ENCODE results near the gene DGKI.

DGKI gene

GRCh38 chr7:137434946-137435345, 411.8 kb downstream of the DGKI start:
- Histone ChIP-seq H3K4me1 (ENCODE audit: low read depth, poor library complexity, severe bottlenecking) (no peaks in the 10 kb centered on the region), H3K36me3 (ENCODE audit: insufficient read depth) (no peaks in the 10 kb centered on the region), H3K9ac (no peak overlapping the region), H2AFZ (ENCODE audit: low read depth) (no peak overlapping the region), H3K4me2 (no peak overlapping the region), H3K4me3 (IDR thresholded peaks at IDR 0.05; ENCODE audit: insufficient read depth, low read depth, low read length) (no peak overlapping the region), H4K20me1 (ENCODE audit: insufficient read depth) (no peaks in the 10 kb centered on the region), H3K79me2 (ENCODE audit: insufficient read depth, low read depth) (no peaks in the 10 kb centered on the region), H3K27ac (no peak overlapping the region), H3K27me3 (ENCODE audit: insufficient read depth, low read depth) (no peaks in the 10 kb centered on the region)
- no peak for TF ChIP-seq CTCF (conservative IDR thresholded peaks at IDR 0.05; ENCODE audit: low read depth, low read length)

- TF ChIP-seq CTCF (conservative IDR thresholded peaks at IDR 0.05; ENCODE audit: low read depth, low read length): no peak
- no peak overlapping the region for H3K9ac ChIP-seq
These were observed 412.2 kb downstream of the DGKI start for GRCh38 chr7:137434530-137434929.

GRCh38 chr7:137423321-137423720, 423.5 kb downstream of the DGKI start:
- TF ChIP-seq CTCF (conservative IDR thresholded peaks at IDR 0.05; ENCODE audit: low read depth, low read length): no peak
- no peaks in the 10 kb centered on the region for H3K36me3 ChIP-seq (ENCODE audit: insufficient read depth)

More at GRCh38 chr7:137434530-137434929, 412.2 kb downstream of the DGKI start:
- Histone ChIP-seq H3K4me3 (IDR thresholded peaks at IDR 0.05; ENCODE audit: insufficient read depth, low read depth, low read length) (no peak overlapping the region), H3K4me2 (no peak overlapping the region), H3K27me3 (ENCODE audit: insufficient read depth, low read depth) (no peaks in the 10 kb centered on the region), H3K79me2 (ENCODE audit: insufficient read depth, low read depth) (no peaks in the 10 kb centered on the region), H4K20me1 (ENCODE audit: insufficient read depth) (no peaks in the 10 kb centered on the region), H3K27ac (no peak overlapping the region), H3K36me3 (ENCODE audit: insufficient read depth) (no peaks in the 10 kb centered on the region), H2AFZ (ENCODE audit: low read depth) (no peak overlapping the region), H3K4me1 (ENCODE audit: low read depth, poor library complexity, severe bottlenecking) (no peaks in the 10 kb centered on the region)

GRCh38 chr7:137421366-137421765, 425.4 kb downstream of the DGKI start:
- Histone ChIP-seq H3K36me3 (ENCODE audit: insufficient read depth) (no peaks in the 10 kb centered on the region), H2AFZ (ENCODE audit: low read depth) (no peak overlapping the region), H3K79me2 (ENCODE audit: insufficient read depth, low read depth) (no peaks in the 10 kb centered on the region), H3K9ac (no peak overlapping the region), H3K4me1 (ENCODE audit: low read depth, poor library complexity, severe bottlenecking) (no peaks in the 10 kb centered on the region), H3K4me3 (IDR thresholded peaks at IDR 0.05; ENCODE audit: insufficient read depth, low read depth, low read length) (no peak overlapping the region), H3K4me2 (no peak overlapping the region), H4K20me1 (ENCODE audit: insufficient read depth) (no peaks in the 10 kb centered on the region), H3K27ac (no peak overlapping the region), H3K27me3 (ENCODE audit: insufficient read depth, low read depth) (no peaks in the 10 kb centered on the region)
- no peak for TF ChIP-seq CTCF (conservative IDR thresholded peaks at IDR 0.05; ENCODE audit: low read depth, low read length)

More at GRCh38 chr7:137423321-137423720, 423.5 kb downstream of the DGKI start:
- no peaks in the 10 kb centered on the region for H3K4me1 ChIP-seq (ENCODE audit: low read depth, poor library complexity, severe bottlenecking)
- no peaks in the 10 kb centered on the region for H4K20me1 ChIP-seq (ENCODE audit: insufficient read depth)
- H3K79me2 ChIP-seq (ENCODE audit: insufficient read depth, low read depth): no peaks in the 10 kb centered on the region
- no peak overlapping the region for H3K4me2 ChIP-seq
- no peak overlapping the region for H3K27ac ChIP-seq
- no peak overlapping the region for H3K9ac ChIP-seq
- H2AFZ ChIP-seq (ENCODE audit: low read depth): no peak overlapping the region
- no peaks in the 10 kb centered on the region for H3K27me3 ChIP-seq (ENCODE audit: insufficient read depth, low read depth)
- H3K4me3 ChIP-seq (IDR thresholded peaks at IDR 0.05; ENCODE audit: insufficient read depth, low read depth, low read length): no peak overlapping the region

Data from KMS-11 (cell line).